SK-N-SH treated with all-trans-retinoic acid at 6 μM for 48 hours (cell line): ENCODE data around the gene FLRT1.

Source experiments
- GLIS3 ChIP-seq: fragments of 250-450 bp; sonication (Bioruptor Pico); IDR thresholded peaks from 2 replicates; pipeline ENCODE4 v1.5.0; 2020; ENCODE audit warnings: mild to moderate bottlenecking, moderate library complexity
- ISL1 ChIP-seq: fragments of 250-450 bp; sonication (Bioruptor Pico); IDR thresholded peaks from 2 replicates; pipeline ENCODE4 v2.1.2; 2022; ENCODE audit warnings: mild to moderate bottlenecking, moderate library complexity
- ZFP30 ChIP-seq: fragments of 450-650 bp; formaldehyde crosslinking; IDR thresholded peaks from 2 replicates; pipeline ENCODE4 v1.5.0; 2022; ENCODE audit warnings: mild to moderate bottlenecking, moderate library complexity

DNA sequence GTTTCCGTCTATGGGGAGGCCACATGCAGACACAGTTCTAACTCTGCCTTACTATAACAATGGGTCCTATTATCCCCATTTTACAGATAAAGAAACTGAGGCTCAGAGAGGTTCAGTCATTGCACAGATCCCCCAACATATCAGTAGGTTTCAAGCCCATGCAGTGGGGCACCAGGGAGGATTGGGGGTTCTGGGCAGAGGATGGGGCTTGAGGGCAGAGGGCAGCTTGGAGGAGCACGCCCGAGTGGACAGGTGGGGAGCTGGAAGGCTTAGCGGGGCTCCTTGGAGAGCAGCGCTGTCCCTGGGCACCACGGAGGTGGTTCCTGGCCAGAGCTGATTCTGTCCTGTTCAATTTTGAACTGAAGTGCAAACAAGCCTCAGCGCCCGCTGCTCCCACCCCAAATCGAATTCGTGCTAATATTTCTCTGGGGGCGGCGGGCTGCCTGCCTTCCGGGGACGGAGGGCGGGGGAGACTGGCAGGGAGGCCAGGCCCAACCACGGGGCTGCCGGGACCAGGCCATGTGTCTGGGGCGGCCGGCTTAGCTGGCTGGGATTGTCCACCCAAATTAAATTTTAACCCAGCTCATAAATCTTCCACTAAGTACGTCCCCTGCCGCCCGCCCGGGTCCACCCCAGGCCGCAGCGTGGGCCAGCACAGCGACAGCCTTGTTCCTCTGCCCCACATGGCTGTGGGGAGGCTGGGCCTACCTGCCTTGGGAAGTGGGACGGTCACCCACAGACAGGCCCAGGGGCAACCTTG is 49.4 kb downstream of the FLRT1 start:
- TF ChIP-seq ZFP30 (CRISPR knock-in tag) (no peak), GLIS3 (no peak), ISL1 (CRISPR knock-in tag) (no peak)
